BJ (cell line): Measurements from ENCODE around the gene GTF2A1L. TPM values are rescaled to one million over a fixed set of nuclear protein-coding genes. Genes with fewer than 3 reads are reported as not detected.
"Not testable (repeated sequence)": the region's sequence is repeated elsewhere in the genome, so short reads cannot be mapped to it uniquely, and the experiment has no call there.

Experiments
- CTCF ChIA-PET: fragments of 350-600 bp; formaldehyde crosslinking; extraction: SDS; loops from one replicate; lab custom pipeline; 2021; ENCODE audit warnings: antibody characterized with exemption, inconsistent platforms; lab: Yijun Ruan, JAX
- POLR2A ChIA-PET: fragments of 300-600 bp; sonication (Branson Sonifier 250); formaldehyde crosslinking; extraction: SDS; loops from one replicate; lab custom pipeline; 2021; ENCODE audit warnings: antibody characterized with exemption; lab: Charles Lee
- DNase-seq: peaks from one replicate; pipeline ENCODE4 v3.0.0-alpha.2; 2011; ENCODE audit warnings: low read depth
- H3K27me3 ChIP-seq: 2 replicates; pipeline ENCODE4 v1.6.0; 2011; ENCODE audit warnings: low read length; ENCODE audit not compliant: control insufficient read depth, insufficient read depth
- H3K36me3 ChIP-seq: 2 replicates; pipeline ENCODE4 v1.5.1; 2011; ENCODE audit warnings: low read length; ENCODE audit not compliant: control insufficient read depth, insufficient read depth
- H3K4me3 ChIP-seq: 2 replicates; pipeline ENCODE4 v1.5.1; 2011; ENCODE audit warnings: low read depth, mild to moderate bottlenecking, control low read depth, low read length
- polyA plus RNA-seq: library from polyadenylated mRNA; depleted of rRNA; stranded (reverse); fragments of >200 nt; gene quantifications from 2 replicates; pipeline ENCODE4 v1.2.3, GENCODE V29; 2011
- TF ChIP-seq, protein P1 (sequence below): IDR thresholded peaks from 2 replicates; pipeline ENCODE4 v1.5.1; 2011; ENCODE audit warnings: low read depth, mild to moderate bottlenecking, control low read depth, inconsistent platforms, low read length, moderate library complexity; ENCODE audit not compliant: insufficient read depth

The GTF2A1L gene
- polyA plus RNA-seq, 1 experiment: not detected

- H3K4me3 ChIP-seq: no peak overlapping the region
- ChIA-PET POLR2A (no interaction called here), CTCF (no interaction called here)
- TF ChIP-seq, protein P1, sequence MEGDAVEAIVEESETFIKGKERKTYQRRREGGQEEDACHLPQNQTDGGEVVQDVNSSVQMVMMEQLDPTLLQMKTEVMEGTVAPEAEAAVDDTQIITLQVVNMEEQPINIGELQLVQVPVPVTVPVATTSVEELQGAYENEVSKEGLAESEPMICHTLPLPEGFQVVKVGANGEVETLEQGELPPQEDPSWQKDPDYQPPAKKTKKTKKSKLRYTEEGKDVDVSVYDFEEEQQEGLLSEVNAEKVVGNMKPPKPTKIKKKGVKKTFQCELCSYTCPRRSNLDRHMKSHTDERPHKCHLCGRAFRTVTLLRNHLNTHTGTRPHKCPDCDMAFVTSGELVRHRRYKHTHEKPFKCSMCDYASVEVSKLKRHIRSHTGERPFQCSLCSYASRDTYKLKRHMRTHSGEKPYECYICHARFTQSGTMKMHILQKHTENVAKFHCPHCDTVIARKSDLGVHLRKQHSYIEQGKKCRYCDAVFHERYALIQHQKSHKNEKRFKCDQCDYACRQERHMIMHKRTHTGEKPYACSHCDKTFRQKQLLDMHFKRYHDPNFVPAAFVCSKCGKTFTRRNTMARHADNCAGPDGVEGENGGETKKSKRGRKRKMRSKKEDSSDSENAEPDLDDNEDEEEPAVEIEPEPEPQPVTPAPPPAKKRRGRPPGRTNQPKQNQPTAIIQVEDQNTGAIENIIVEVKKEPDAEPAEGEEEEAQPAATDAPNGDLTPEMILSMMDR: no peak
- no peaks in the 10 kb centered on the region for H3K36me3 ChIP-seq
- no peak for DNase-seq
- H3K27me3 ChIP-seq: no peaks in the 10 kb centered on the region
These were observed 78.3 kb downstream of the GTF2A1L start for GRCh38 chr2:48695991-48696390.

- ChIA-PET CTCF (no interaction called here), POLR2A (no interaction called here)
- H3K4me3 ChIP-seq: no peak overlapping the region
- TF ChIP-seq, protein P1: no peak
- no peaks in the 10 kb centered on the region for H3K27me3 ChIP-seq
- no peak for DNase-seq
- no peaks in the 10 kb centered on the region for H3K36me3 ChIP-seq
These were observed 79.2 kb downstream of the GTF2A1L start for GRCh38 chr2:48696881-48697280.

DNA sequence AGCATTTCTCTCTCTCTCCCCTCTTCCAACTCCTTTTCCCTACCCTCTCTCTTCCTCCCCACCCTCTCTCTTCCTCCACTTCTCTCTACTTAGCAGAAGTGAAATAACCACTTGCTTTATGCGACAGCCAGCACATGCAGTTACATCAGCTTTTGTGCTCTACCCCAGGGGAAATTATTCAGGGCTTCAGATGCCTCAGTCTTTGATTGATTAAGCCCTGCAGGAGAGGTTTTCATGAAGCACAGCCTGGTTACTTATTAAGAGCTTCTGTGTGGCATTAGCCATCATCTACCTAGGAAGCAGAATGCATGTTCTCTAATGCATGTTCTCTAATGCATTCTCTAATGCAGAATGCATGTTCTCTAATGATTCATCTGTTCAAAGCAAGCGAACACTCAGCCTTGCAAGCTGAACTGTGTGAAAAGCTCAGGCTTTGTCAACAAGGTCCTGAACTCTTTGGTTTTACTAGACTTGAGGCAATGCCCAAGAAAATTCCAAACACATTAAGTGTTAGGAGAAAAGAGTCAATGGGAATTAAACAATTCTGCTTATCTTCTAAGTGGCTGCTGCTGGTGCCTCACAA lies 81.8 kb downstream of the GTF2A1L start:
- Histone ChIP-seq H3K36me3 (no peaks in the 10 kb centered on the region), H3K4me3 (no peak overlapping the region), H3K27me3 (no peaks in the 10 kb centered on the region)
- DNase-seq: no peak
- CTCF ChIA-PET: no interaction called here
- POLR2A ChIA-PET: no interaction called here
- TF ChIP-seq, protein P1: no peak

GRCh38 chr2:48703621-48704020 lies 86.0 kb downstream of the GTF2A1L start:
- H3K27me3 ChIP-seq, CTCF ChIA-PET, POLR2A ChIA-PET, H3K4me3 ChIP-seq, H3K36me3 ChIP-seq, DNase-seq: not testable (repeated sequence)

DNA sequence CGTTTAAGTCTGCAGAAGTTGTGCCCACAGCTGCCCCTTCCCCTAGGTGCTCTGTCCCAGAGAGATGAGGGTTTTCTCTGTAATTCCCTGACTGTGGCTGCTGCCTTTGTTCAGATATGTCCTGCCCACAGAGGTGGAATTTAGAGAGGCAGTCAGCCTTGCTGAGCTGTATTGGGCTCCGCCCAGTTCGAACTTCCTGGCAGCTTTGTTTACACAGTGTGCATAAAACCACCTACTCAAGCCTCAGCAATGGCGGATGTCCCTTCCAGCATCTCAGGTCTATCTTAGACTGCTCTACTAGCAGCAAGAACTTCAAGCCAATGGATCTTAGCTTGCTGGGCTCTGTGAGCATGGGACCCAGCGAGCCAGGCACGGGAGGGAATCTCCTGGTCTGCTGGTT lies 89.8 kb downstream of the GTF2A1L start:
- ChIA-PET POLR2A (no interaction called here), CTCF (interaction anchor here (1.1 kb wide), 1 partner anchor 30 kb away, joined by 3 read pairs; no protein-coding TSS in a partner anchor)
- H3K4me3 ChIP-seq: no peak overlapping the region
- TF ChIP-seq, protein P1: no peak
- no peaks in the 10 kb centered on the region for H3K27me3 ChIP-seq
- DNase-seq: no peak
- H3K36me3 ChIP-seq: no peaks in the 10 kb centered on the region
